ENCODE results near the gene DLG2.

The DLG2 gene

GRCh38 chr11:84825106-84825660, 802.0 kb downstream of the DLG2 start:
- DNase-seq (ENCODE audit: low read depth in 1 of 2, low spot score in 1 of 2), result no peak
- TF ChIP-seq, protein P1, sequence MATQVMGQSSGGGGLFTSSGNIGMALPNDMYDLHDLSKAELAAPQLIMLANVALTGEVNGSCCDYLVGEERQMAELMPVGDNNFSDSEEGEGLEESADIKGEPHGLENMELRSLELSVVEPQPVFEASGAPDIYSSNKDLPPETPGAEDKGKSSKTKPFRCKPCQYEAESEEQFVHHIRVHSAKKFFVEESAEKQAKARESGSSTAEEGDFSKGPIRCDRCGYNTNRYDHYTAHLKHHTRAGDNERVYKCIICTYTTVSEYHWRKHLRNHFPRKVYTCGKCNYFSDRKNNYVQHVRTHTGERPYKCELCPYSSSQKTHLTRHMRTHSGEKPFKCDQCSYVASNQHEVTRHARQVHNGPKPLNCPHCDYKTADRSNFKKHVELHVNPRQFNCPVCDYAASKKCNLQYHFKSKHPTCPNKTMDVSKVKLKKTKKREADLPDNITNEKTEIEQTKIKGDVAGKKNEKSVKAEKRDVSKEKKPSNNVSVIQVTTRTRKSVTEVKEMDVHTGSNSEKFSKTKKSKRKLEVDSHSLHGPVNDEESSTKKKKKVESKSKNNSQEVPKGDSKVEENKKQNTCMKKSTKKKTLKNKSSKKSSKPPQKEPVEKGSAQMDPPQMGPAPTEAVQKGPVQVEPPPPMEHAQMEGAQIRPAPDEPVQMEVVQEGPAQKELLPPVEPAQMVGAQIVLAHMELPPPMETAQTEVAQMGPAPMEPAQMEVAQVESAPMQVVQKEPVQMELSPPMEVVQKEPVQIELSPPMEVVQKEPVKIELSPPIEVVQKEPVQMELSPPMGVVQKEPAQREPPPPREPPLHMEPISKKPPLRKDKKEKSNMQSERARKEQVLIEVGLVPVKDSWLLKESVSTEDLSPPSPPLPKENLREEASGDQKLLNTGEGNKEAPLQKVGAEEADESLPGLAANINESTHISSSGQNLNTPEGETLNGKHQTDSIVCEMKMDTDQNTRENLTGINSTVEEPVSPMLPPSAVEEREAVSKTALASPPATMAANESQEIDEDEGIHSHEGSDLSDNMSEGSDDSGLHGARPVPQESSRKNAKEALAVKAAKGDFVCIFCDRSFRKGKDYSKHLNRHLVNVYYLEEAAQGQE (IDR thresholded peaks at IDR 0.05; ENCODE audit: insufficient replicate concordance, low read depth), result no peak
- TF ChIP-seq CTCF (IDR thresholded peaks at IDR 0.05; ENCODE audit: insufficient read depth, low read length), result no peak
- TF ChIP-seq GABPA (IDR thresholded peaks at IDR 0.05; ENCODE audit: low read depth), result no peak
- peak; percentile 50; the same call in 1 of the 2 replicates for TF ChIP-seq SPI1 (IDR thresholded peaks at IDR 0.05; ENCODE audit: borderline replicate concordance, low read depth)
- H3K27ac ChIP-seq (replicated peaks), result no peak overlapping the region
- no peak overlapping the region for H3K4me3 ChIP-seq (replicated peaks; ENCODE audit: insufficient read depth, low read length)
- no peaks in the 10 kb centered on the region for H3K27me3 ChIP-seq (ENCODE audit: insufficient read depth, poor library complexity, severe bottlenecking)

DNA sequence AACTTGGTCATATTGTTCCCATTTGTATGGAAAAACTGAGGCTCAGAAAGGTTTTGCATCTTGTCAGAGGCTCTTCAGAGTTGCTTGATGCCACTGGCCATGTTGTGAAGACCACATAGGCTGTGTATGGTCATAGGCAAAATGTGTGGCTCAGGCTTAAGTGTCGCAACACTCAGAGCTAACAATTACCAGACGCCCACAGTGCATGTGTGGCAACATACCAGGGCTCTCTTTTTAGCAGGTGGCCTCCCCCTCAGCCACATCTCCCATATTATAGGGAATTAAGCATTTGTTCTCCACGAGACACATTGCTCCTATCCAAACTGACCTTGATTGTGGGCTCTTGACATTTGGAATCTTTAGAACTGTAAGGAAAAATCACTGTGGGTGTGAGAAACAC, 802.5 kb downstream of the DLG2 start:
- H3K4me3 ChIP-seq (replicated peaks; ENCODE audit: insufficient read depth, low read length), result no peak overlapping the region
- DNase-seq (ENCODE audit: low read depth in 1 of 2, low spot score in 1 of 2), result peak in 1 of 2 experiments; percentile 1
- no peaks in the 10 kb centered on the region for H3K27me3 ChIP-seq (ENCODE audit: insufficient read depth, poor library complexity, severe bottlenecking)
- no peak overlapping the region for H3K27ac ChIP-seq (replicated peaks)
- TF ChIP-seq CTCF (IDR thresholded peaks at IDR 0.05; ENCODE audit: insufficient read depth, low read length), result no peak
- TF ChIP-seq, protein P1 (IDR thresholded peaks at IDR 0.05; ENCODE audit: insufficient replicate concordance, low read depth), result no peak
- no peak for TF ChIP-seq GABPA (IDR thresholded peaks at IDR 0.05; ENCODE audit: low read depth)
- TF ChIP-seq SPI1 (IDR thresholded peaks at IDR 0.05; ENCODE audit: borderline replicate concordance, low read depth), result no peak
- no peak for TF ChIP-seq POLR2AphosphoS5 (IDR thresholded peaks at IDR 0.05; ENCODE audit: low read depth)

DNA sequence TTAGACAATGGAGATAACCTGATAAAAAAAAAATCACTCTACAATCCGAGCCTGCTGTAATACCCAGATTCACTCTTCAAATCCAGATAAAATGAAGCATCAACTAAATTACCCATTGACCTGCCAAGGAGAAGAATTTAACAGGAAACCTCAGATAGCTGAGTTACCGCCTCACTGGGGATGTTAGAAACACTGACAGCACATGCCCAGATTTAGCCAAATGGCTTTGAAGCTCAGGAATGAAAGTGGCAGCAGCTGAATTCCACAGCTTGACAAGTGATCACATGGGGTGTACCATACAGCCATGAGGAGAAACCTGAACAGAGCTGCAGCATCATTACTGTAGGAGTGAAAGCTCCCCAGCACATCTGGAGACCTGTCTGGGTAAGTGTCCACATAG, 807.6 kb downstream of the DLG2 start:
- Histone ChIP-seq H3K27ac (replicated peaks) (no peak overlapping the region), H3K27me3 (ENCODE audit: insufficient read depth, poor library complexity, severe bottlenecking) (no peaks in the 10 kb centered on the region), H3K4me3 (replicated peaks; ENCODE audit: insufficient read depth, low read length) (no peak overlapping the region)
- DNase-seq (ENCODE audit: low read depth in 1 of 2, low spot score in 1 of 2), result no peak
- no peak for TF ChIP-seq SPI1 (IDR thresholded peaks at IDR 0.05; ENCODE audit: borderline replicate concordance, low read depth)
- TF ChIP-seq GABPA (IDR thresholded peaks at IDR 0.05; ENCODE audit: low read depth), result no peak
- TF ChIP-seq POLR2AphosphoS5 (IDR thresholded peaks at IDR 0.05; ENCODE audit: low read depth), result no peak
- TF ChIP-seq, protein P1 (IDR thresholded peaks at IDR 0.05; ENCODE audit: insufficient replicate concordance, low read depth), result no peak
- TF ChIP-seq CTCF (IDR thresholded peaks at IDR 0.05; ENCODE audit: insufficient read depth, low read length), result no peak
